ENCODE data around the gene SNRK.

- TF ChIP-seq CTCF (IDR thresholded peaks at IDR 0.05): no peak
- TF ChIP-seq ZFX (IDR thresholded peaks at IDR 0.05; ENCODE audit: borderline replicate concordance): no peak
Measured at GRCh38 chr3:43328653-43329052, 42.3 kb downstream of the SNRK start.
